GM19023 (cell line): ENCODE data around the gene SHISA5.
A peak's percentile ranks its signal among the peaks of the same experiment; 100 is the strongest.
"Not testable (repeated sequence)": the region's sequence is repeated elsewhere in the genome, so short reads cannot be mapped to it uniquely, and the experiment has no call there.

Experiments
- ATAC-seq: cut with Tn5 transposase; IDR thresholded peaks from one replicate; pipeline ENCODE4 v1.9.1; 2021; ENCODE audit warnings: mild to moderate bottlenecking, moderate library complexity; ENCODE audit not compliant: unreplicated experiment

The SHISA5 gene

GRCh38 chr3:48504051-48504946 is at the start of gene SHISA5:
Gene SHISA5 (minus strand): TSS chr3:48504174. CDS start chr3:48504094, 80 bp downstream.
- ATAC-seq, result no peak

- no peak for ATAC-seq
Measured at GRCh38 chr3:48553361-48553760, 49.4 kb upstream of the SHISA5 start.

- no peak for ATAC-seq
Measured at GRCh38 chr3:48552111-48552951, 48.4 kb upstream of the SHISA5 start.

DNA sequence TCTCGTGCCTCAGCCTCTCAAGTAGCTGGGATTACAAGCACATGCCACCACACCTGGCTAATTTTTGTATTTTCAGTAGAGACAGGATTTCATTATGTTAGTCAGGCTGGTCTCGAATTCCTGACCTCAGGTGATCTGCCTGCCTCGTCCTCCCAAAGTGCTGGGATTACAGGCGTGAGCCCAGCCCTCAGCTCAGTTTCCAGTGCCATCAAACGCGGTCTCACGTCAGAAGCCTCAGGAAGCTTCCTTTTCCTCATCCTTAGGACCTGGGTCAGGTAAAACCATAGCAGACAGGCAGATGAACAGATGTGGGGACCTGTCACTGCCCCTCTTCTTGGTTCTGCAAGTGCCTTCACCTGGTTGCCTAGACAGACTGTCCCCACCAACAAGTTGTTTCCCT is 47.7 kb upstream of the SHISA5 start:
- ATAC-seq, result not testable (repeated sequence)

DNA sequence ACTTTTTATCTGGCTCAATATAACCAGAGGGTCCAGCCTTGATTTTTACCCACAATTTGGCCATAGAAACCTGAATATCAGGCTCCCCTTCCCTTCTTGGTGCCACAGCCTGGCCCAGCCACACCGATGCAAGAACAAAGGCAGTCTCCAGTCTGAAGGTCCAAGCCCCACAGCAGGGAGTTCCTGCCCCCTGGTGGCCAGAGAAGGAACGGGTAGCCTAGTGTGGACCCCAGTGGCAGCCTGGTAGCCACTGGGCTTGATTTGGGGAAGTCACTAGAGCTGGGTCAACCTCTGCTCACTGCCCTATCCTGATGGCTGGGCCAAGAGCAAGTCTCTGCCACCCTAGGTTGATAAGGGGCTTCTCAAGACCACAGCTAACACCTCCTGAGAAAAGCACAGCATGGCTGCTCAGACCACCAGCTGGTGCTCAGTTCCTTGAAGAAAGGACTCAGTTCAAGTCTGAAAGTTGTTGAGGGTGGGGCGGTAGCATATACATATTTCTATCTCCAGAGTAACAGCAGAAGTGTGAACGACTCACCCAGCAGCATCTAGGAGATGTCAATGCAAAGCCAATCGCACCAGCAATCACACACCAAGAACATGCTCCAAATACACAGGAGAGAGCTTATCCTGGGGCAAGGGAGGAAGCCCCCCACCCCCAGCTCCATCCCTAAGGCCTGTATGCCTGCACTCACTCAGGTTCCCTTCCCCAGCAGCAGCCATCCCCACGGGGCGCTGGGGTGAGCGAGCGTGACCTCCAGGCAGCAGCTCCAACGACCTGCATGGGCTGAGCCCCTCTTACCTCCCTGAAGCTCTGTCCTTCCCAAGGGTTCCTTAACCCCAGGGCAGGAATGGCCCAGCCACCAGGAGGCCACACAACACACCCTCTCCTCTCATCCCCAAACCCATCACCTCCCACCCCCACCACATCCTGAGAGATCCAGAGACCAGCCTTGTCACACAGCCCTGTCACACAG is 45.0 kb upstream of the SHISA5 start:
- peak; percentile 72 for ATAC-seq

- no peak for ATAC-seq
Measured at GRCh38 chr3:48548126-48548525, 44.2 kb upstream of the SHISA5 start.

DNA sequence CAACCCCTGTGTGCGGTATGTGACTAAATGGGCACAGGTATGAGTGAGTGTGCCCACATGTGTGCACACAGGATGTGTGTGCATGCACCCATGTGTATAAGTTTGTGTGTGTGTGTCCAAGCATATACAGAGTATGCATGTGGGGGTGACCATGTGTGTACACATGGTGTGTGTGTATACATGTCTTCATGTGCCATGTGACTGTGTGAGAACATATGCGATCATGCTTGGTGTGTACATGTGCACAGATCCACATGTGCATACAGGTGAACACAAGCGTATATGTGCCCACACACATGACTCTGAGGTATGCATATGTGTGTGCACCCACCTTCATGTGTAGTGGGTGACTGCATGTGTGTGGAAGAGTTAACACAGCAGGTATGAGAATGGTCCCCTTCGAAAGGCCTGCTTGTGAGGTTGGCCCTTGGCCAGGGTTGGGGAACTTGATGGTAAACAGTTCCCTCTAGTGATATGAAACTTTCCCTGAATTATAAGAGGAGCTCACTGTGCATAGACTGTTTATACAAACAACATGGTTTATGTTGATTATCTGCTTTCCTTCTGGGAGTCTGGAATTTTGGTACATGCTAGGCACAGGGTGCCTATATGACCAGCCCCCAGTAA is 42.3 kb upstream of the SHISA5 start:
- ATAC-seq, result no peak

DNA sequence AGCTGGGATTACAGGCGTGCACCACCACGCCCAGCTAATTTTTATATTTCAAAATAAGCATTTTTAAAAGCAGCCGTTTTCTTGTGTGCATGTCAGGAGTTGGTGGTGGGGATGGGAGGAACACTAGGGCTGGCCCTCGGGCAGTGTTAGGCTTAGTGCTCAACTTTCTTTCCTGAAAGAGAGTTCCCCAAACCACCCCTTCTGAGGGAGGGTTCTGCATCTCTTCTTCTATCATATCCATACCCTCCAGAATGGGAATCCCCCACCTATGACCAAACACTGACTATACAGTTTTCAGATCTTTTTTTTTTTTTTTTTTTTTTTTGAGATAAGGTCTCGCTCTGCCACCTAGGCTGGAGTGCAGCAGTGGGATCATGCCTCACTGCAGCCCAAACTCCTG is 40.2 kb upstream of the SHISA5 start:
- no peak for ATAC-seq

- ATAC-seq, result no peak
Measured at GRCh38 chr3:48543271-48543866, 39.4 kb upstream of the SHISA5 start.

DNA sequence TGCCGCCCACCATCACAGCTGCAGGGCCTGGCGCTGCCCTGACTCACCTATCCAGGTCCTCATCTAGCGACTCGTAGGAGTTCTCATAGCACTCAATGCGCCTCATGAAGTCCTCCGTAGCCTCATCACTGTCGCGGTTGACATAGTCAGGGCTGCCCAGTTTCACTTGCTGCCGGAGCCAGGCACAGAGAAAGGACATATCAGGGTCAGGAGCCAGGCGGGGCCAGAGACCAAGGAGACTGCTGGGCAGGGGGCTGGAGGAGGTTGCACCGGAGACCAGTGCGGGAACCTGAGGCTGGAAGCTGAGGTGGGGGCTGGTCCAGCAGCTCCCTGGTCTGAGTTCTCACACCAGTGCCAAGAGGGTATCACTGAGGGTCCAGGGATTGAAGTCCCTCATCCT is 34.5 kb upstream of the SHISA5 start:
- ATAC-seq, result no peak

DNA sequence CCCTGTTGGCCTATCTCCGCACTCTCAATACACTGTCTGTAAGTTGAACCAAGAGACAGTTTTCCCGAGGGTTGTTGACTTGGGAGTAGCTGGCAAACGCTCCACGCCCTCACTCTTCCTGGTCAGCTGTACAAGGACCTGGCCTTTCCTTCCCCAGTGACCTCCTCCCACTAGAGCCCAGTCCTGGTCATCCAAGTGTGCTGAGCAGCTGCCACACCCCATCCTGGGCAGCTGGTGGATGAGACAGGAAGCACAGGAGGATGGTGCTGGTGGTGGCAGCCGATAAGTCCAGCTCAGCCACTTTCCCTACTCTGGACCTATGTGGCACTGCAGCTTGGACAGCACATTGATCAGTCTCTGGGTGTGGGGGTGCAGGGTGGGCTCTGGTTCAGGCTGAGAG is 32.8 kb upstream of the SHISA5 start:
- ATAC-seq, result no peak

DNA sequence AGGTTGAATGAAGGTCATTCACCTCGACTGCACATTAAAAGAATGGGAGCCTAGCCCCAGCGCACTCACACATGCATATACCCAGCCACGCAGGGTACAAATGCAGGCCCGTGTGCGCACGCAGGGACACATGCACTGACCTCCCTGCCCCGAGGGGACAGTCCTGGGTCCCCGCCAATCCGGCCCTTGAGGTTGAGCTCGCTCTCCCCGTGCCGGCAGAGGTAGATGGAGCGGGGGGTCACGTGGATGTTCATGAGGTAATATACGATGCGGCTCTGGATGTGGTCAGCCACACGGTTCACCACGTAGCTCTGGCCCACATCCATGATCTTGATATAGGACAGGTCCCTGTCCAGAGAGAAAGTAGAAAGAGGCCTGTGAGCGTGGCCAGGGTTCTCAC is 32.1 kb upstream of the SHISA5 start:
- no peak for ATAC-seq

DNA sequence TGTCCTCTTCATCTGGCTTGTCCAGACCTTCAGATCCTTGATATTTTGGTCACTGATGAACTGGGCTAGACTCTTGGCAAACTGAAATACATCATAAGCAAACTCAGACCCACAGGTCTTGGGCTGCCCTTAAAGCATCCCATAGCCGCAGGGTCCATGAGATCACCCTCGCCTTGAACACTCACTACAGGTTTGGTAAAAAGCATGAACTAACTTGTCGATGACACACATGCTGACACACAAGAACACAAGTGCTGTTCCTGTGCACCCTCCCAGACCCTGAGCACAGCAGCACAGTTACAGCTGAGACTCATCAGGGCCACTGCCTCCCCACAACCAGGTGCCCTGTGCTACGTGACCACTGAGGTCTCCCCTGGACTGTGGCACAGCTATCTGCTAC is 31.6 kb upstream of the SHISA5 start:
- ATAC-seq, result no peak

- no peak for ATAC-seq
Measured at GRCh38 chr3:48532977-48533337, 29.0 kb upstream of the SHISA5 start.

DNA sequence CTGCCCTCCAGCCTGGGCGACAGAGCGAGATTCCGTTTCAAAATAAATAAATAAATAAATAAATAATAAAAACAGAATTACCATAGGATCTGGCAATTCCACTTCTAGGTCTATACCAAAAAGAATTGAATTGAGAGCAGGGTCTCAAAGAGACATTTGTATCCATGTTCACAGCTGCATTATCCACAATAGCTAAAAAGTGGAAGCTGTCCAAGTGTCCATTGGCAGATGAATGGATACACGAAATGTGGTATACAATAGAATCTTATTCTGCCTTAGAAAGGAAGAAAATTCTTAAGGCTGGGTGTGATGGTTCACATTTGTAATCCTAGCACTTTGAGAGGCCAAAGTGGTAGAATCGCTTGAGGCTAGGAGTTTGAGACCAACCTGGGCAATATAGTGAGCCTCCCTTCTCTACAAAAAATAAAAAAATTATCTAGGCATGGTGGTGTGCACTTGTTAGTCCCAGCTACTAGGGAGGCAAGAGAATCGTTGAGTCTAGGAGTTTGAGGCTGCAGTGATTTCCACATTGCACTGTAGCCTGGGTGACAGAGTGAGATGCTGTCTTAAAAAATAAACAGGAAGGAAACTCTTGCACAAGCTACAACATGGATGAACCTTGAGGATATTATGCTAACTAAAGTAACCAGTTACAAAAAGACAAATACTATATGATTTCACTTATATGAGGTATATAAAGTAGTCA is 28.4 kb upstream of the SHISA5 start:
- no peak for ATAC-seq

- not testable (repeated sequence) for ATAC-seq
Measured at GRCh38 chr3:48530701-48531100, 26.7 kb upstream of the SHISA5 start.

DNA sequence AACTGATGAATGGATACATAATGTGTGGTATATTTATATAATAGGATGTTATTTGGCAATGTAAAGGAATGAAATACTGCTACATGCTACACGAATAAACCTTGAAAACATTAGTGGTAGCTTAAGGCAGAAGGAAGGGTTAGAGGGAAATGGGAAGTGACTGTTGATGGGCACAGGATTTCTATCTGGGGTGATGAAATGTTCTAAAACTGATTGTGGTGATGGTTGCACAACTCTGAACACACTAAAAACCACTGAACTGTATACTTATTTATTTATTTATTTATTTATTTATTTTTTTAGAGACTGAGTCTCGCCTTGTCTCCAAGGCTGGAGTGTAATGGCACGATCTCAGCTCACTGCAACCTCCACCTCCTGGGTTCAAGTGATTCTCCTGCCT is 24.8 kb upstream of the SHISA5 start:
- no peak for ATAC-seq

GRCh38 chr3:48528048-48528447 is 24.1 kb upstream of the SHISA5 start:
- no peak for ATAC-seq

- ATAC-seq, result no peak
Measured at GRCh38 chr3:48524970-48525369, 21.0 kb upstream of the SHISA5 start.
